GM23338 (cell line): Measurements from ENCODE around the gene STPG2. TPM values are rescaled to one million over a fixed set of nuclear protein-coding genes. Genes with fewer than 3 reads are reported as not detected.

Source experiments
- ATAC-seq: fragments of 200-7000 bp; cut with Tn5 transposase; 3 replicates; pipeline ENCODE4 v1.9.1; 2020
- DNase-seq: peaks from one replicate; pipeline ENCODE4 v3.0.0-alpha.2; 2015; ENCODE audit warnings: low spot score
- H2AFZ ChIP-seq: fragments of 200-600 bp; sonication (generic); 2 replicates; pipeline ENCODE4 v1.8.0; 2016; ENCODE audit warnings: antibody characterized with exemption, mild to moderate bottlenecking, moderate library complexity
- H3F3A ChIP-seq: fragments of 200-600 bp; sonication (generic); replicated peaks from 2 replicates; pipeline ENCODE4 v1.8.0; 2017; ENCODE audit warnings: antibody characterized with exemption, mixed run types, low read depth
- H3K27ac ChIP-seq: fragments of 200-600 bp; sonication (generic); 2 replicates; pipeline ENCODE4 v1.6.1; 2016; ENCODE audit warnings: low read depth
- H3K27me3 ChIP-seq: fragments of 200-600 bp; sonication (generic); 2 replicates; pipeline ENCODE4 v1.8.0; 2016; ENCODE audit warnings: mild to moderate bottlenecking, mixed run types, moderate library complexity; ENCODE audit not compliant: insufficient read depth
- H3K36me3 ChIP-seq: fragments of 200-600 bp; sonication (generic); 2 replicates; pipeline ENCODE4 v1.8.0; 2016; ENCODE audit warnings: mild to moderate bottlenecking; ENCODE audit not compliant: insufficient read depth
- H3K4me1 ChIP-seq: fragments of 200-600 bp; sonication (generic); 2 replicates; pipeline ENCODE4 v1.8.0; 2016; ENCODE audit warnings: mild to moderate bottlenecking, moderate library complexity; ENCODE audit not compliant: insufficient read depth
- H3K4me2 ChIP-seq: fragments of 200-600 bp; sonication (generic); 2 replicates; pipeline ENCODE4 v1.7.1; 2017; ENCODE audit warnings: mixed run types
- H3K4me3 ChIP-seq: fragments of 200-600 bp; sonication (generic); 2 replicates; pipeline ENCODE4 v1.6.1; 2016; ENCODE audit warnings: mixed run types
- H3K79me2 ChIP-seq: fragments of 200-600 bp; sonication (generic); replicated peaks from 2 replicates; pipeline ENCODE4 v1.8.0; 2017; ENCODE audit warnings: mild to moderate bottlenecking; ENCODE audit not compliant: insufficient read depth
- H3K9me2 ChIP-seq: fragments of 200-600 bp; sonication (generic); 2 replicates; pipeline ENCODE4 v1.8.0; 2017; ENCODE audit not compliant: insufficient read depth
- H4K20me1 ChIP-seq: fragments of 200-600 bp; sonication (generic); replicated peaks from 2 replicates; pipeline ENCODE4 v1.8.0; 2017; ENCODE audit warnings: mild to moderate bottlenecking; ENCODE audit not compliant: insufficient read depth
- H3K27ac Mint-ChIP-seq: 2 replicates; pipeline ENCODE4 v1.8.0; 2020; ENCODE audit warnings: inconsistent platforms, mild to moderate bottlenecking, moderate library complexity, mixed read lengths
- H3K27me3 Mint-ChIP-seq: 3 replicates; pipeline ENCODE4 v1.8.0; 2022; ENCODE audit warnings: low read depth, mild to moderate bottlenecking, moderate library complexity, mixed read lengths, inconsistent platforms; ENCODE audit not compliant: insufficient read depth, poor library complexity
- H3K36me3 Mint-ChIP-seq: 3 replicates; pipeline ENCODE4 v1.8.0; 2021; ENCODE audit warnings: low read depth, mild to moderate bottlenecking, inconsistent platforms, moderate library complexity, mixed read lengths
- H3K4me1 Mint-ChIP-seq: 3 replicates; pipeline ENCODE4 v1.8.0; 2020; ENCODE audit warnings: mild to moderate bottlenecking, inconsistent platforms, mixed read lengths
- H3K4me3 Mint-ChIP-seq: 3 replicates; pipeline ENCODE4 v1.8.0; 2021; ENCODE audit warnings: moderate library complexity, mild to moderate bottlenecking, inconsistent platforms, mixed read lengths
- H3K9me3 Mint-ChIP-seq: 3 replicates; pipeline ENCODE4 v1.8.0; 2020; ENCODE audit warnings: moderate library complexity, mild to moderate bottlenecking, inconsistent platforms, mixed read lengths
- CREB1 ChIP-seq: fragments of 250-450 bp; sonication (Bioruptor Pico); IDR thresholded peaks from 2 replicates; pipeline ENCODE4 v1.5.0; 2020; ENCODE audit warnings: low read depth, mild to moderate bottlenecking, moderate library complexity
- EZH2 ChIP-seq: fragments of 200-600 bp; sonication (generic); IDR thresholded peaks from one replicate; pipeline ENCODE4 v1.8.0; 2017; ENCODE audit warnings: antibody characterized with exemption, mild to moderate bottlenecking, low read depth; ENCODE audit not compliant: unreplicated experiment
- JUNB ChIP-seq: IDR thresholded peaks from one replicate; pipeline ENCODE4 v1.6.1; 2016; ENCODE audit warnings: antibody characterized with exemption; ENCODE audit not compliant: unreplicated experiment
- NANOG ChIP-seq: IDR thresholded peaks from 2 replicates; pipeline ENCODE4 v1.6.1; 2016; ENCODE audit warnings: antibody characterized with exemption, borderline replicate concordance
- POLR2AphosphoS5 ChIP-seq: IDR thresholded peaks from 2 replicates; pipeline ENCODE4 v1.6.1; 2016; ENCODE audit warnings: antibody characterized with exemption, low read depth
- REST ChIP-seq: IDR thresholded peaks from one replicate; pipeline ENCODE4 v1.6.1; 2018; ENCODE audit warnings: antibody characterized with exemption; ENCODE audit not compliant: unreplicated experiment
- STAT1 ChIP-seq: IDR thresholded peaks from one replicate; pipeline ENCODE4 v1.6.1; 2016; ENCODE audit warnings: antibody characterized with exemption; ENCODE audit not compliant: unreplicated experiment
- ZNF114 ChIP-seq: fragments of 250-450 bp; sonication (Bioruptor Pico); IDR thresholded peaks from 2 replicates; pipeline ENCODE4 v1.5.0; 2020; ENCODE audit warnings: mild to moderate bottlenecking, moderate library complexity
- ZNF331 ChIP-seq: fragments of 250-450 bp; sonication (Bioruptor Pico); IDR thresholded peaks from 2 replicates; pipeline ENCODE4 v1.5.0; 2020; ENCODE audit warnings: low read depth, mild to moderate bottlenecking, moderate library complexity
- ZNF462 ChIP-seq: fragments of 250-450 bp; sonication (Bioruptor Pico); IDR thresholded peaks from 2 replicates; pipeline ENCODE4 v1.5.0; 2020; ENCODE audit warnings: mild to moderate bottlenecking, moderate library complexity
- polyA plus RNA-seq: library from polyadenylated mRNA; unstranded; fragments of >200 nt; fragmentation: Nextera tagmentation; extraction: Ambion mirVana; gene quantifications from 2 replicates; pipeline ENCODE4 v1.2.1, GENCODE V29; 2016
- total RNA-seq: library from RNA; depleted of rRNA; stranded (reverse); fragments of >200 nt; shearing (Covaris generic); gene quantifications from 2 replicates; pipeline ENCODE4 v1.2.3, GENCODE V29; 2014
- TF ChIP-seq, protein P1 (sequence below), 2 experiments: fragments of 200-600 bp in 1 of 2; sonication (generic) in 1 of 2; conservative IDR thresholded peaks; 2 replicates each; pipeline versions ENCODE4 v1.5.1 to v1.6.1; 2016 to 2017; ENCODE audit warnings: antibody characterized with exemption in 2 of 2, low read depth in 2 of 2, mild to moderate bottlenecking in 2 of 2, moderate library complexity in 1 of 2
- TF ChIP-seq, protein P2 (sequence below): IDR thresholded peaks from 2 replicates; pipeline ENCODE4 v1.6.1; 2016; ENCODE audit warnings: antibody characterized with exemption

STPG2 gene
- total and polyA plus RNA-seq, 2 experiments from 2014 or later, result 0.17 to 0.32 TPM

GRCh38 chr4:97589481-97590196, 553.6 kb downstream of the STPG2 start:
- Mint-ChIP-seq H3K9me3 (peaks cover 3% of the 10 kb centered on the region; the same call in 2 of the 3 replicates), H3K27ac (no peak overlapping the region), H3K4me1 (no peaks in the 10 kb centered on the region), H3K4me3 (no peak overlapping the region), H3K36me3 (no peaks in the 10 kb centered on the region), H3K27me3 (peaks cover 2% of the 10 kb centered on the region)
- no peak overlapping the region for H3K4me3 ChIP-seq
- ATAC-seq, result no peak
- no peaks in the 10 kb centered on the region for H3K36me3 ChIP-seq
- no peaks in the 10 kb centered on the region for H3F3A ChIP-seq
- no peak for TF ChIP-seq ZNF462 (CRISPR knock-in tag)
- TF ChIP-seq, protein P1, sequence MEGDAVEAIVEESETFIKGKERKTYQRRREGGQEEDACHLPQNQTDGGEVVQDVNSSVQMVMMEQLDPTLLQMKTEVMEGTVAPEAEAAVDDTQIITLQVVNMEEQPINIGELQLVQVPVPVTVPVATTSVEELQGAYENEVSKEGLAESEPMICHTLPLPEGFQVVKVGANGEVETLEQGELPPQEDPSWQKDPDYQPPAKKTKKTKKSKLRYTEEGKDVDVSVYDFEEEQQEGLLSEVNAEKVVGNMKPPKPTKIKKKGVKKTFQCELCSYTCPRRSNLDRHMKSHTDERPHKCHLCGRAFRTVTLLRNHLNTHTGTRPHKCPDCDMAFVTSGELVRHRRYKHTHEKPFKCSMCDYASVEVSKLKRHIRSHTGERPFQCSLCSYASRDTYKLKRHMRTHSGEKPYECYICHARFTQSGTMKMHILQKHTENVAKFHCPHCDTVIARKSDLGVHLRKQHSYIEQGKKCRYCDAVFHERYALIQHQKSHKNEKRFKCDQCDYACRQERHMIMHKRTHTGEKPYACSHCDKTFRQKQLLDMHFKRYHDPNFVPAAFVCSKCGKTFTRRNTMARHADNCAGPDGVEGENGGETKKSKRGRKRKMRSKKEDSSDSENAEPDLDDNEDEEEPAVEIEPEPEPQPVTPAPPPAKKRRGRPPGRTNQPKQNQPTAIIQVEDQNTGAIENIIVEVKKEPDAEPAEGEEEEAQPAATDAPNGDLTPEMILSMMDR (conservative IDR thresholded peaks at IDR 0.05; ENCODE audit: low read depth in 2 of 2), result no peak
- no peak for TF ChIP-seq POLR2AphosphoS5
- TF ChIP-seq CREB1 (CRISPR knock-in tag), result no peak
- TF ChIP-seq STAT1, result no peak
- TF ChIP-seq ZNF114 (CRISPR knock-in tag), result no peak
- no peak for TF ChIP-seq JUNB
- no peak for TF ChIP-seq EZH2
- TF ChIP-seq ZNF331 (CRISPR knock-in tag), result no peak
- no peak for TF ChIP-seq NANOG
- TF ChIP-seq, protein P2, sequence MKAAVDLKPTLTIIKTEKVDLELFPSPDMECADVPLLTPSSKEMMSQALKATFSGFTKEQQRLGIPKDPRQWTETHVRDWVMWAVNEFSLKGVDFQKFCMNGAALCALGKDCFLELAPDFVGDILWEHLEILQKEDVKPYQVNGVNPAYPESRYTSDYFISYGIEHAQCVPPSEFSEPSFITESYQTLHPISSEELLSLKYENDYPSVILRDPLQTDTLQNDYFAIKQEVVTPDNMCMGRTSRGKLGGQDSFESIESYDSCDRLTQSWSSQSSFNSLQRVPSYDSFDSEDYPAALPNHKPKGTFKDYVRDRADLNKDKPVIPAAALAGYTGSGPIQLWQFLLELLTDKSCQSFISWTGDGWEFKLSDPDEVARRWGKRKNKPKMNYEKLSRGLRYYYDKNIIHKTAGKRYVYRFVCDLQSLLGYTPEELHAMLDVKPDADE, result no peak
- no peak for TF ChIP-seq REST
- DNase-seq, result no peak
- H3K9me2 ChIP-seq, result no peaks in the 10 kb centered on the region; the same call in 1 of the 2 replicates
- no peak overlapping the region for H3K27ac ChIP-seq
- H4K20me1 ChIP-seq, result no peaks in the 10 kb centered on the region
- H3K4me1 ChIP-seq, result no peaks in the 10 kb centered on the region
- H3K4me2 ChIP-seq, result no peak overlapping the region
- no peaks in the 10 kb centered on the region for H3K79me2 ChIP-seq
- H2AFZ ChIP-seq, result no peak overlapping the region
- no peaks in the 10 kb centered on the region for H3K27me3 ChIP-seq
